Vagina (tissue), 2 donors: ENCODE measurements around the gene PTPA.

Source experiments
- CTCF ChIP-seq, 3 experiments: fragments of 450-650 bp in 2 of 3; fragments of 200-600 bp in 1 of 3; sonication (generic) in 1 of 3; IDR thresholded peaks; one replicate each; pipeline ENCODE4 v1.5.1; 2017 to 2019; ENCODE audit warnings: antibody characterized with exemption in 3 of 3, mild to moderate bottlenecking in 2 of 3, moderate library complexity in 2 of 3
- POLR2AphosphoS5 ChIP-seq, 2 donors: sonication (generic); formaldehyde crosslinking; IDR thresholded peaks; one replicate each; pipeline ENCODE4 v1.9.0; 2017; ENCODE audit warnings: antibody characterized with exemption in 2 of 2, mild to moderate bottlenecking in 2 of 2, low read depth in 1 of 2; ENCODE audit not compliant: insufficient read depth in 1 of 2

GRCh38 chr9:129176701-129177442 is 65.7 kb downstream of the PTPA start:
- TF ChIP-seq CTCF (IDR thresholded peaks at IDR 0.05) (no peak), POLR2AphosphoS5 (IDR thresholded peaks at IDR 0.05; ENCODE audit: insufficient read depth in 1 of 2, low read depth in 1 of 2) (peak in 1 of 2 donors; percentile 75)
